ENCODE results near the gene RBMXL3. TPM values are rescaled to one million over a fixed set of nuclear protein-coding genes. Genes with fewer than 3 reads are reported as not detected.
"Not testable (repeated sequence)": the region's sequence is repeated elsewhere in the genome, so short reads cannot be mapped to it uniquely, and the experiment has no call there.

The RBMXL3 gene
- total RNA-seq, 2 donors from 2014 or later: 1.4 TPM; not detected in 1

DNA sequence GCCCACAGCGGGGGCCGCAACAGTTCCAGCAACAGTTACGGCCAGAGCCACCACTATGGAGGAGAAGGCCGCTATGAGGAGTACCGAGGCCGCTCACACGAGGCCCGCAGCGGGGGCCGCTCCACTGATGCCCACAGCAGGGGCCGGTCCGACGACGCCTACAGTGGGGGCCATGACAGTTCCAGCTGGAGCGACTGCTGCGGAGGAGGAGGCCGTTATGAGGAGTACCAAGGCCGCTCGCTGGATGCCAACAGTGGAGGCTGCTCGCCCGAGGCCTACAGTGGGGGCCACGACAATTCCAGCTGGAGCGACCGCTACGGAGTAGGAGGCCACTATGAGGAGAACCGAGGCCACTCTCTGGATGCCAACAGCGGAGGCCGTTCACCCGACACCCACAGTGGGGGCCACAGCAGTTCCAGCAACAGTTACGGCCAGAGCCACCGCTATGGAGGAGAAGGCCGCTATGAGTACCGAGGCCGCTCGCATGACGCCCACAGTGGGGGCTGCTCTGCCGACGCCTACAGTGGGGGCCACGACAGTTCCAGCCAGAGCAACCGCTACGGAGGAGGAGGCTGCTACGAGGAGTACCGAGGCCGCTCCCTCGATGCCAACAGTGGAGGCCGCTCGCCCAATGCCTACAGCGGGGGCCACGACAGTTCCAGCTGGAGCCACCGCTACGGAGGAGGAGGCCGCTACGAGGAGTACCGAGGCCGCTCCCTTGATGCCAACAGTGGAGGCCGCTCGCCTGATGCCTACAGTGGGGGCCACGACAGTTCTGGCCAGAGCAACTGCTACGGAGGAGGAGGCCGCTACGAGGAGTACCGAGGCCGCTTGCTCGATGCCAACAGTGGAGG lies 1.7 kb downstream of the RBMXL3 start:
- intact Hi-C loops (cut with DNase I): no loop called here
- no peak for DNase-seq (ENCODE audit: low spot score)
- H3K27me3 ChIP-seq (replicated peaks; ENCODE audit: insufficient read depth): no peaks in the 10 kb centered on the region
- WGBS: 92% methylated on average over 21 of the region's 64 CpGs
- TF ChIP-seq POLR2AphosphoS5 (IDR thresholded peaks at IDR 0.05): no peak
- TF ChIP-seq POLR2A (IDR thresholded peaks at IDR 0.05): no peak
- no peaks in the 10 kb centered on the region for H3K9me3 ChIP-seq
- no peak overlapping the region for H3K4me3 ChIP-seq
- H3K36me3 ChIP-seq: no peaks in the 10 kb centered on the region
- no peak overlapping the region for H3K27ac ChIP-seq
- no peaks in the 10 kb centered on the region for H3K4me1 ChIP-seq (replicated peaks)

DNA sequence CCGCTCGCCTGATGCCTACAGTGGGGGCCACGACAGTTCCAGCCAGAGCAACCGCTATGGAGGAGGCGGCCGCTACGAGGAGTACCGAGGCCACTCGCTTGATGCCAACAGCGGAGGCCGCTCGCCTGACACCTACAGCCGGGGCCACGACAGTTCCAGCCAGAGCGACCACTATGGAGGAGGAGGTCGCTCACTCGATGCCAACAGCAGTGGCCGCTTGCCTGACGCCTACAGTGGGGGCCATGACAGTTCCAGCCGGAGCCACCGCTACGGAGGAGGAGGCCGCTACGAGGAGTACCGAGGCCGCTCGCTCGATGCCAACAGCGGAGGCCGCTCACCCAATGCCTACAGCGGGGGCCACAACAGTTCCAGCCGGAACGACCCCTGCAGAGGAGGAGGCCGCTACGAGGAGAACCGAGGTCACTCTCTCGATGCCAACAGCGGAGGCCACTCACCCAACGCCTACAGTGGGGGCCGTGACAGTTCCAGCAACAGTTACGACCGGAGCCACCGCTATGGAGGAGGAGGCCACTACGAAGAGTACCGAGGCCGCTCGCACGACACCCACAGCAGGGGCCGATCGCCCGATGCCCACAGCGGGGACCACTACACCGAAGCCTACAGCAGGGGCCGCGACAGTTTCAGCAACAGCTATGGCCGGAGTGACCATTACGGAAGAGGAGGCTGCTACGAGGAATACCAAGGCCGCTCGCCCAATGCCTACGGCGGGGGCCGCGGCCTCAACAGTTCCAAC lies 2.5 kb downstream of the RBMXL3 start:
- WGBS: 89% methylated on average over 19 of the region's 64 CpGs
- no peaks in the 10 kb centered on the region for H3K27me3 ChIP-seq (replicated peaks; ENCODE audit: insufficient read depth)
- no peak overlapping the region for H3K27ac ChIP-seq
- no peaks in the 10 kb centered on the region for H3K36me3 ChIP-seq
- H3K9me3 ChIP-seq: no peaks in the 10 kb centered on the region
- intact Hi-C loops (cut with DNase I): no loop called here
- TF ChIP-seq POLR2AphosphoS5 (IDR thresholded peaks at IDR 0.05): no peak
- TF ChIP-seq POLR2A (IDR thresholded peaks at IDR 0.05): no peak
- TF ChIP-seq, protein P1, sequence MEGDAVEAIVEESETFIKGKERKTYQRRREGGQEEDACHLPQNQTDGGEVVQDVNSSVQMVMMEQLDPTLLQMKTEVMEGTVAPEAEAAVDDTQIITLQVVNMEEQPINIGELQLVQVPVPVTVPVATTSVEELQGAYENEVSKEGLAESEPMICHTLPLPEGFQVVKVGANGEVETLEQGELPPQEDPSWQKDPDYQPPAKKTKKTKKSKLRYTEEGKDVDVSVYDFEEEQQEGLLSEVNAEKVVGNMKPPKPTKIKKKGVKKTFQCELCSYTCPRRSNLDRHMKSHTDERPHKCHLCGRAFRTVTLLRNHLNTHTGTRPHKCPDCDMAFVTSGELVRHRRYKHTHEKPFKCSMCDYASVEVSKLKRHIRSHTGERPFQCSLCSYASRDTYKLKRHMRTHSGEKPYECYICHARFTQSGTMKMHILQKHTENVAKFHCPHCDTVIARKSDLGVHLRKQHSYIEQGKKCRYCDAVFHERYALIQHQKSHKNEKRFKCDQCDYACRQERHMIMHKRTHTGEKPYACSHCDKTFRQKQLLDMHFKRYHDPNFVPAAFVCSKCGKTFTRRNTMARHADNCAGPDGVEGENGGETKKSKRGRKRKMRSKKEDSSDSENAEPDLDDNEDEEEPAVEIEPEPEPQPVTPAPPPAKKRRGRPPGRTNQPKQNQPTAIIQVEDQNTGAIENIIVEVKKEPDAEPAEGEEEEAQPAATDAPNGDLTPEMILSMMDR (IDR thresholded peaks at IDR 0.05): no peak
- DNase-seq (ENCODE audit: low spot score): no peak
- no peaks in the 10 kb centered on the region for H3K4me1 ChIP-seq (replicated peaks)
- no peak overlapping the region for H3K4me3 ChIP-seq

DNA sequence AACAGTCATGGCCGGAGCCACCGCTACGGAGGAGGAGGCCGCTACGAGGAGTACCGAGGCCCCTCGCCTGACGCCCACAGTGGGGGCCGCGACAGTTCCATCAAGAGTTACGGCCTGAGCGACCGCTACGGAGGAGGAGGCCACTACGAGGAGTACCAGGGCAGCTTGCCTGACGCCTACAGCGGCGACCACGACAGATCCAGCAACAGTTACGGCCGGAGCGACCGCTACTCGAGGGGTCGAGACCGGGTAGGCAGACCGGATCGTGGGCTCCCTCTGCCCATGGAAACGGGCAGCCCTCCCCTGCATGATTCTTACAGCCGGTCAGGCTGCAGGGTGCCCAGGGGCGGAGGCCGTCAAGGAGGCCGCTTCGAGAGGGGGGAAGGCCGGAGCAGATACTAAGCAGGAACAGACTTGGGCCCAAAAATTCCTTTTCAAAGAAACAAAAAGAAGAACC lies 3.1 kb downstream of the RBMXL3 start:
- intact Hi-C loops (cut with DNase I): no loop called here
- Histone ChIP-seq H3K27ac (no peak overlapping the region), H3K4me3 (no peak overlapping the region), H3K9me3 (no peaks in the 10 kb centered on the region), H3K4me1 (replicated peaks) (no peaks in the 10 kb centered on the region), H3K27me3 (replicated peaks; ENCODE audit: insufficient read depth) (no peaks in the 10 kb centered on the region), H3K36me3 (no peaks in the 10 kb centered on the region)
- 95% methylated on average over 17 of the region's 35 CpGs for WGBS
- no peak for TF ChIP-seq POLR2AphosphoS5 (IDR thresholded peaks at IDR 0.05)
- TF ChIP-seq POLR2A (IDR thresholded peaks at IDR 0.05): no peak
- TF ChIP-seq, protein P1 (IDR thresholded peaks at IDR 0.05): no peak
- DNase-seq (ENCODE audit: low spot score): no peak

DNA sequence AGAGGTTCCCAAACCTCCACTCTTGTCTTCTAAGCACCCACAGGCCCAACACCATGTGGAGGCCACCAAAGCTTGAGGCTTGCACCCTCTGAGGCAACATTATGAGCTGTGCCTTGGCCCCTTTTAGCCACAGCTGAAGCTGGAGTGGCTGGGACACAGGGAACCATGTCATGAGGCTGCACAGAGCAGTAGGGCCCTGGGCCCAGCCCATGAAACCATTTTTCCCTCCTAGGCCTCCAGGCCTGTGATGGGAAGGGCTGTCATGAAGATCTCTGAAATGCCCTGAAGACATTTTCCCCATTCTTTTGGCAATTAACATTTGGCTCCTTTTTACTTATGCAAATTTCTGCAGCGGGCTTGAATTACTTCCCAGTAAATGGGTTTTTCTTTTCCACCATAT lies 14.8 kb downstream of the RBMXL3 start:
- intact Hi-C loops (cut with DNase I): no loop called here
- DNase-seq (ENCODE audit: low spot score): no peak
- H3K27me3 ChIP-seq (replicated peaks; ENCODE audit: insufficient read depth): no peaks in the 10 kb centered on the region
- no peaks in the 10 kb centered on the region for H3K9me3 ChIP-seq
- H3K4me1 ChIP-seq (replicated peaks): no peaks in the 10 kb centered on the region
- WGBS: 100% methylated on average over 1 of the region's 1 CpG
- H3K4me3 ChIP-seq: no peak overlapping the region
- TF ChIP-seq POLR2A (IDR thresholded peaks at IDR 0.05) (no peak), POLR2AphosphoS5 (IDR thresholded peaks at IDR 0.05) (no peak)
- TF ChIP-seq, protein P1 (IDR thresholded peaks at IDR 0.05): no peak
- no peaks in the 10 kb centered on the region for H3K36me3 ChIP-seq
- H3K27ac ChIP-seq: no peak overlapping the region

DNA sequence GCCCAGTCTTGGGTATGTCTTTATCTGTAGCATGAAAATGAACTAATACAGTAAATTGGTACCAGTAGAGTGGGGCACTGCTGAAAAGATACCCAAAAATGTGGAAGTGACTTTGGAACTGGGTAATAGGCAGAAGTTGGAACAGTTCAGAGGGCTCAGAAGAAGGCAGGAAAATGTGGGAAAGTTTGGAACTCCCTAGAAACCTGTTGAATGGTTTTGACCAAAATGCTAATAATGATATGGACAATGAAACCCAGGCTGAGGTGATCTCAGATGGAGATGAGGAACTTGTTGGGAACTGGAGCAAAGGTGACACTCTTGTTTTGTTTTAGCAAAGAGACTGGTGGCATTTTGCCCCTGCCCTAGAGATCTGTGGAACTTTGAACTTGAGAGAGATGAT lies 20.3 kb downstream of the RBMXL3 start:
- H3K27ac ChIP-seq; H3K9me3 ChIP-seq; H3K36me3 ChIP-seq; H3K4me3 ChIP-seq; DNase-seq (ENCODE audit: low spot score); H3K27me3 ChIP-seq (replicated peaks; ENCODE audit: insufficient read depth); H3K4me1 ChIP-seq (replicated peaks); intact Hi-C loops (cut with DNase I): not testable (repeated sequence)
